ENCODE results near the gene DAAM2.

DNA sequence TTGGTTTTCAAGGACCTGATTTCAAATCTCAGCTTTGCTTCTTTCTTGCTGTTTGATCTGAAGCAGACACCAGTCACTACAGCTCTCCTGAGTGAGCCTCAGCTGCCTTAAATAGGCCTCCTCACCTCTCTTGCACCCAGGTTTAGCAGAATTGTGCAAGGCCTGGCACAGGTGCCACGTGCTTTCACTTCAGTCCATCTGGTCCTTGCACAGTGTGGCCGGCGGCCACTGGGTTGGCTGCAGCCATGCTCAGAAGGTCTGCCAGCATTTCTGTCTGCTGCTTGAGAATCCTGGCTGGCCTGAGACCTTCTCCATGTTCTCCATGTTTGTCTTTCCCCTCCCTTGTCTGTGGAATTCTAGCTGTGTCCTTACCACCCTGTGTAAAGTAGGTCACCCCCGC, 14.5 kb upstream of the DAAM2 start:
- TF ChIP-seq CTCF (conservative IDR thresholded peaks at IDR 0.05; ENCODE audit: low read length) (no peak), EZH2phosphoT487 (IDR thresholded peaks at IDR 0.05; ENCODE audit: borderline replicate concordance, low read depth, low read length) (no peak)

Data from OCI-LY7 (cell line).